Activated CD4-positive, alpha-beta T cell treated with anti-CD3 and anti-CD28 coated beads, Interleukin-10, Interleukin-2, amounts not matched to agents 100 ng/mL and 50 ng/mL, durations not matched to agents 16 hours and 8 hours (primary cell): ENCODE results near the gene DAAM2.
A peak's percentile ranks its signal among the peaks of the same experiment; 100 is the strongest.

Experiments used
- DNase-seq: peaks from one replicate; pipeline ENCODE4 v3.0.0-alpha.2; 2020

The DAAM2 gene

DNA sequence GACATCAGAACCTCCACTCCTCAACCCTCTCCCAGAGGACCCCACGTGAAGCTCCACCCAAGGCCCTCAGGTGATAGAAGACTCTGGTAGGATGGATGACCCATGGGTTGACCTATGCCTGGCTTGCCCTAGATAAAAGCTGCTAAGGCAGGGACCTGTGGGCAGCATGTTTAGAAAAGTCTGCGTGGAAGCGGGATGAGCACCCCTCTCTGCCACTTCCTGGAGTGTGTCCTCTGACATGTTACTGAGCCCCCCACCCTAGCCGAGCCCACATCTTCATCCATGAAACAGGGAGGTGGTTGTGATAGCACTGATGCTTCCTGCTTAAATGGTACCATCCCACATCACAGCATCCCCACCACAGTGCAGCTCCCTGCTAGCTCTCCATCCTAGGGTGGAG is 120.3 kb downstream of the DAAM2 start:
- no peak for DNase-seq

- DNase-seq = no peak
Observed at GRCh38 chr6:39913391-39913916, 121.3 kb downstream of the DAAM2 start.

DNA sequence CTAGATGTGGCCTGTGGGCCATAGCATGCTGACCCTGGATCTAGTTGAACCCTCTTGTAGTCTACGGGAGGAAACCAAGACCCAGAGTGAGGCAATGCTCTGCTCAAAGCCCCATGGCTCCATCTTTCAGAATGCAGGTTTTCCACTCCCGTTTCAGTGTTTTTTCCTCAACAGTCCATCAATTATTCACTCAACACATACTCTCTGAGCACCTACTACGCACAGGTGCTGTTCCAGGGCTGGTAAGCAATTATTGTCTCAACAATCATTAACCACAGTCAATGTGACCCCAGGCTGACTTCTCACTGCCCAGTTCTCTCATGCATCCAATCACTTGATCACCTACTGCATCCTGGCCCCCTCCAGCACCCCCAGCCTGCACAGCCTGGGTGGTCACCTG is 122.1 kb downstream of the DAAM2 start:
- no peak for DNase-seq

GRCh38 chr6:39915866-39916265 is 123.7 kb downstream of the DAAM2 start:
- DNase-seq = no peak

DNA sequence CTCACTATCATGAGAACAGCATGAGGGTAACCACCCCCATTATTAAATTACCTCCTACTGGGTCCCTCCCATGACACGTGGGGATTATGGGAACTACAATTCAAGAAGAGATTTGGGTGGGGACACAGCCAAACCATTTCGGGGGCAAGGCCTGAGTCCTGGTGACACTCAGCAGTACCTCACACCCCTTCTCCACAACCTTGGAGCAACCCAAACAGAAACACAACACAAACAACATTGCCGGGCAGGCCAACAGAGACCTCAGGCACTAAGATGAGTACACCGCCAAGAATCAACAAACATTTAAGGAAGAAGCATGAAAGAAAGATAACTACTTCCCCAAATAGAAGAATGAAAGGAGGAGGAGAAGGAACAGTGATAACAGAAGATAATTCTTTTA is 125.2 kb downstream of the DAAM2 start:
- DNase-seq = no peak

DNA sequence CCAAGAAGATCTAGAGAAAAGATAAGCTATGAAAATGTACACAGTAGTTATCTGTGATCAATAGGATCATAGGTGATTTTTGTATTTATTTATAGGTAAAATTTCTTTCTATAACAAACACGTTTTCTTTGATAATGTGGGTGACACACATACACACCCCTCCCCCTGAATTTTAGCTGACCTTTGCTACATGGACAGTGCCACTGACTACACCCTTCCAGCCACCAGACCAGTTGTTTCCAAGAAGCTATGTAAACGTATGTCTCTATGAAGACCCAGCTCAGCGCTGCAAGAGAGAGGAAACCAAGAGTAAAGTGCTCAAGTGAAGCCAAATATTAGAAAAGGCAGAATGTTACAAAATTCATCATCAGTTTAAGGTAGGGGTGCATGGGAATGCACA is 125.8 kb downstream of the DAAM2 start:
- DNase-seq = no peak

DNA sequence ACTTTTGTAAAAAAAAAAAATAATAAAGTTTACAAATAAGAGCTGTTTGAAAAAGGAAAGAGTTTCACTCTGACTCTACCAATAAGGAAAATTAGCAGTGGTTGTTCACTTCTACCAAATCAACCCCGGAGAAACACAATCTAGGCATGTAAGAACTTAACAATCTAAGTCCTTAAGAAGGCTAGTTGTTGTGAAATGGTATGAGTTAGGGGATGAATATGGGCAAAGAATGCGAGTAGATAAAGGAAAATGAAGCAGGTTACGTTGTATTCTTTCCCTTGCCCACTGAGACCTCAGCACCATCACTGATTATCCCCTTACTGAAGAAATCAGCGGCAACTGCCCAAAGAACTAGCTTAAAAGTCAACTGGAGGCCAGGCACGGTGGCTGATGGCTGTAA is 126.7 kb downstream of the DAAM2 start:
- DNase-seq = no peak

DNA sequence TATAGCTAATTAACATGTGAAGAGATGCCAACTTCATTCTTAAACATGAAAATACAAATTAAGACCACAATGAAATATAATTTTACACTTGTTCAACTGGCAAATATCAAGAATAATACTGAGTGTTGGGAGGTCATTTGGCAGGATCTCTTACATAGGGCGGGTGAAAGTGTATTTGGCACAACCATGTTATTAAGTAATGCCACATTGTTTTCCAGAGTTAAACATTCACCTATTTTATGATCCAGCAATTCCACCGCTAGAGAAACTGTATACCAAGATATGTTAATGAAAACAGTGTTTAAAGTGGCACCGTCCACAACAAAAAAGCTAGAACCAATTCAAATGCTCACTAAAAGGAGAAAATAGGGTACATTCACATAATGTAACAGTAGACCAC is 128.0 kb downstream of the DAAM2 start:
- no peak for DNase-seq

GRCh38 chr6:39922821-39923220 is 130.6 kb downstream of the DAAM2 start:
- no peak for DNase-seq

- no peak for DNase-seq
Observed at GRCh38 chr6:39923394-39923793, 131.2 kb downstream of the DAAM2 start.

DNA sequence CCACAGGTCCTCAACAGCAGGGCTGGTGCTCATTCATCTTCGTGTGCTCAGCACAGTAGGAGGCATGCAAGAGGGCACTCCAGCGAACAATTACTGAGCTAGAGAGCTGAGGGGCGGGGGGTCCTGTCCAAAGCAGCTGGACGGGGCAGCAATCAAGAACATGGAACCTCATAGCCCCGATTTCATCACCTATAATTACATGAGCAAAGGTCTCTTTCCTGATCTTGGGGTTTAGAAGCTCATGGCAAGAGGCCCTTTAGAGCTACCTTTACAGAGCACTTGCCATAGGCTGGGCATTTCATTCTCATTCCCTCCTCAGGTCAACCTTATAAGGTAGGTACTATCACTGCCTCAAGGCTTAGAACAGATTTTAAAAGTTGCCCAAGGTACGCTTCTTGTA is 131.7 kb downstream of the DAAM2 start:
- DNase-seq = no peak

DNA sequence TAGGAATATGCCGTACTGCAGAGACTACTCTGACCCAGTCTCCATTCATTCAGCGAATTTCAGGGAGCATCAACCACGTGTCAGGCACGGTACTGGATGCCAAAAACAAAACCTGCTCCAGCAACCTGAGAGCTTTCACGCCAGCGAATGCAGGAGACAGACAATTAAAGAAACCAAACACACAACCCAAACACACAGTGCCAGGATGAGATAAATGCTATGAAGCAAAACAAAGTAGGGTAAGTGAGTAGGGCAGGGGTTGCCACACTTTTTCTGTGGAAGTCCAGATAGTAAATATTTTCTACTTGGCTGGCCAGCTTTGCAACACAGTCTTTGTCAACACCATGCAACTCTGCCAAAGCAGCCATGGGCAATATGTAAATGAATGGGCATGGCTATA is 132.1 kb downstream of the DAAM2 start:
- no peak for DNase-seq

DNA sequence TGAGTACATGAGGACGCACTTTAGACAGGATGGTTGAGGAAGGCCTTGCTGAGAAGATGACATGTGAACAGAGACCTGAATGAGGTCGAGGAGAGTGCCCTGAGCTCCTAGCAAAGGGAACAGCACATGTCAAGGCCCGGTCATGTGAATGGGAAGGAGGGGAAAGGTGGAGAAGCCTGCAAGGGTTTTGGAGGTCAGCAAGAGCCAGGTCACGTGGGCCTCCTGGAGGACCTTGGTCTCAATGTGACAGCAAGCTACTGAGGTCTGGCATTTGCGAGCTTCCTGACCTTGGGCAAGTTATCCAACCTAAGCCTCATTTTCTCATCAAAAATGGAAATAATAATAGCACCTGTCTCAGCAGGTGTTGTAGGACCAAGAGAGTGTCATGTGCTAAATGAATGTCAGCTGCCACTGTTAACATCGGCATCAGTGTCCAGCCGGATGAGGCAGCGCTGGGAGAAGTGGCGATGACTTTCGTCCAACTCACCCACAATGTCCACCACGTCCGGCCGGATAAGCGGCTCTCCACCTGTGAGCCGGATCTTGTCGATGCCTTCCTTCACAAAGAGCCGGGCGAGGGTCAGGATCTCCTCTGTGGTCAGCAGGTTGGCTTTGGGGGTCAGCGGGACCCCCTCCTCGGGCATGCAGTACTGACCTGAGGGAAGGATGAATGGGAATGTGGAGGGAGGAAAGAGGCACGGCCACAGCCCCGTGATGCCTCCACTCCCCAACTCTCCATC is 133.2 kb downstream of the DAAM2 start:
- DNase-seq = no peak

GRCh38 chr6:39925931-39926290 is 133.7 kb downstream of the DAAM2 start:
- DNase-seq = no peak

DNA sequence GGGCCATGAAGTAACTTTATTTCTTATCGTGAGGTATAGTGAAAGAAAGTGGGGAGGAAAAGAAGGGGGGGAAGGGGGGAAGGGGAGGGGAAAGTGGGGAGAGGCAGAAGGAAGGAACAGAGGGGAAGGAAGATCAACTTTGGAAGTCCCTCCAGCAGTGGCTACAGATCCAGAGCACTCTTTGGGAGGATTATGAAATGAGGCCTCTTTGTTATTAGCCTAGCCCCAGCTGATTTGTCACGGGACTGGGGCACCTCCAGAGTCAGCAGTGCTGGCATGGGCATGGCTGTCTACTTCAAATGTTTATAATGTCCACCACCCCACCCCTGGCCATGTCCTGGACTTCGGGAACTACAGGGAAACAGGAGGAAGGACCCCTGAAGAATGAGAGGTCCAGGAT is 134.5 kb downstream of the DAAM2 start:
- DNase-seq = no peak

GRCh38 chr6:39927159-39927558 is 135.0 kb downstream of the DAAM2 start:
- no peak for DNase-seq

DNA sequence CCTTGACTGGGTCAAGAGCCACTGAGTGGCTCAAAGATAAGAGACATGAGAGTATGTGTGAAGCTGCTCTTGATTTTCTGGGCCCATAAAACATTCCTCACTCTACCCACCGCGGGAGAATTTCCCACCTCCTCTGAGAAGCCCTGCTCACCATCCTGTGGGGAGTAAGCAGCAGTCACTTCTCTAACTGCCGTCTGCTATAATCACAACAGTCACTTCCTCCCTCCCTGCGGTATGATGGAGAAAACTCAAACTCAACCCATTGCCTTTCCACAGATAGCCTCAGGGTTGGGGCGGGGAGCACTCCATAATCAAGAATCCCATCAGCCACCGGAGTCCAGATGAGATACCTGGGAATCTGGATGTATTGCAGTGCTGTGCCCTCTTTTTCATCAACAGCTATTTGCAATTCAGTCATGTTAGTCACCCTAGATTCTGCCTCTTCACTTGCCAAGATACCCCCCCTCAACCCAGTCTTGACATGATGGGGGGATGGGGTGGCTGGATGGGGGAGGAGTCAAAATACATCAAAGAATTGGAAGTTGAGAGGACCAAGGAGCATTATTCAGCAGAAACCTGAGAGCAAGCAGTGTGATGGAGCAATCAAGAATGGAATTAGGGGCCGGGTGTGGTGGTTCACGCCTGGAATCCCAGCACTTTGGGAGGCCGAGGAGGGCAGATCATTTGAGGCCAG is 137.0 kb downstream of the DAAM2 start:
- DNase-seq = no peak

DNA sequence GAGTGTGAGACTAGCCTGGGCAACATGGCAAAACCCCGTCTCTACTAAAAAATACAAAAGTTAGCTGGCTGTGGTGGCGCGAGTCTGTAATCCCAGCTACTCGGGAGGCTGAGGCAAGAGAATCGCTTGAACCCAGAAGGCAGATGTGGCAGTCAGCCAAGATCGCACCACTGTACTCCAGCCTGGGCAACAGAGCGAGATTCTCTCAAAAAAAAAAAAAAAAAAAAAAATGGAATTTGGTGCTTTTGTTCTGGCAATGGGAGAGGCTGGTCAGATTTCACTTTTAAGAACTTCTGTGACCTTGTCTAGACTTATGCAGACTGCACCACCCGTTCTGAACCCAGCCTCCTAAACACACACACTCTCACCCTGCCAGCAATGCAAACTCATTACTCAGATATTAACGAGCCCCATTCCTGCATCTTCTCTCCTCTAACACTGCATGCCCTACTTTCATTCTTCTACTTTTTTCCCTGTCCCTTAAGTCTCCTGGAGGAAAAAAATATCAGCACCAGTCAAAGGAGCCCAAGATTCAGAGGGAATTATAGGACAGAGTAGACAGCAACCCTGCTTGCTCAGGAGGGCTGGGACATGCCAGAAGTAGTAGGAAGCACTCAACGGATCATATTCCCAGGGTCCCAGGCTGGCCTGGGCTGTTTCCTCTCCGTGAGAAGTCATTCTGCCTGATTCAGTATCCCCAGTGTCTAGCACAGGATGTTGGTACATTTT is 137.7 kb downstream of the DAAM2 start:
- DNase-seq = no peak

GRCh38 chr6:39930540-39930939 is 138.4 kb downstream of the DAAM2 start:
- DNase-seq = no peak

DNA sequence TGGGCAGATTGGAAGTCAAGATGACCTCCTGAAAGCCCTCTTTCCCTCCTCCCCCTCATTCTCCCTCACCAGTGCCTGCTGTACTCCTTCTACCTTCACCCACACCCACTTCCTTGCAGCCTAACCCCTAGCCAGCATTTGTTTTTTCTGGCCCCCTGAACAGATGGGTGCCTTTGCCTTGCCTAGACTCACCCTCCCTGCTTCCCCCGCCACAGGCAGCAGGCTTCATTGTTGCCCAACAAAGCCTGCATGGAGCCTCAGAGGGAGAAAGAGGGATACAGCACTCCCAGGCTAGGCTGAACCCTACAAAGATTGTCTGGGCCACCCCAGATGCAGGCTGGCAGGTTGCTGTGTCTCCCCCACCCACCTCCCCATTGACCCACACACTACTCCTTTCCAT is 139.4 kb downstream of the DAAM2 start:
- DNase-seq = no peak

DNA sequence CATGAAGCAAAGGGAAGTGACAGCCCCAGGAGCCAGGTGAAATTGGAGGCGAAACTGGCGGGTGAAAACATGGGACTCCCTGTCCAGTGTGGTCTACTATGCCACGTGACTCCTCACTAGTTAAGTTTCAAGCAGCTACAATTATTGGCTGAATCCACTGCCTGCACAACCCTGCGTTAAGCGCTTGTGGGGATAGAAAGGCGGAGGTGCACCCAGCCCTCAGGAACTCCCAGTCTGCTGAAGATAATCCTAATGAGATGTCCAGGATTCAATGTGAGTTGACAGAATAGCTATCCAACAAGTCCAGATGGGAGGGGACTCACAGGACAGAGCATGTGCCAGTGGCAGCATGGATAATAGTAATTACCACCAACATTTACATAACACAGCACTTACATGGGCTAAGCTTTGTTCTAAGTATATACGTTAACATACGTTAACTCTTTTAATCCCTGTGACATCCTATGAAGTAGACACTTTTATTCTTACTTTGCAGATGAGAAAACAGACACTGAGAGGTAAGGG is 140.3 kb downstream of the DAAM2 start:
- DNase-seq = no peak

- no peak for DNase-seq
Observed at GRCh38 chr6:39933669-39934130, 141.5 kb downstream of the DAAM2 start.

DNA sequence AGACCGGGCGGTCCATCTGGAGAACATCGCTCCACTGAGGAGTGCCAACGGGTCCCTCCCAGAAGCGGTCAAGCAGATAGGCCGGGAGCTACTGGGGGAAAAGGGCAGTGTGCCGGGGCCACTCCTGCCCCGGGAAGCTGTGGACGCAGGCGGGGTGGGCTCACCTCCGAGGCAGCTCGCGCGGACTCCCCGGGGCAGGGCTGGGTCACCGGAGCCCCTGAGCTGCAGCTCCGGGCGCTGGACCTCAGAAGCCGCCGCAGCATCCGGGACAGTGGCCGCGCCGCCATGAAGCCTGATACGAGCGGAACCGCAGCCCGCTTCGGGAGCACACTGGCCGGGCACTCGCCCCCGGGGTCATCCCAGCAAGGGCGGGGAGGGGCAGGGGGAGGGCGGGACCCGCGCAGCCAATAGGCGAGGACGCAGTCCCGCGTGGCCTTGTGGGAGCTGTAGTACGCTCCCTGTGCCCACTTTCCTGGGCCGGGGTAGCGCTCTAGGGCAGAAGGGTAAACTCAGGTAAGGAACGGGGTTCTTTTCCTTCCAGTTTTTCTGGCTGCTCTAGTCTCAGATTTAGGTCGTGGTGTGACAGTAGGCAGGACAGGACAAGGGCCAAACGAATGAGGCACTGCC is 142.1 kb downstream of the DAAM2 start, which contains the start of gene MOCS1:
Gene MOCS1 (minus strand): TSS at position 332 of the 627 bp plus-strand sequence. CDS start 45 bp downstream, at position 287.
- peak; percentile 35 for DNase-seq
